Testis (tissue), 2 donors: Measurements from ENCODE around the gene FGGY.

Source experiments
- CTCF ChIP-seq, 3 experiments: fragments of 450-650 bp in 2 of 3; fragments of 200-600 bp in 1 of 3; sonication (generic) in 1 of 3; IDR thresholded peaks; one replicate each; pipeline ENCODE4 v1.5.1; 2016 to 2019; ENCODE audit warnings: antibody characterized with exemption in 3 of 3, mild to moderate bottlenecking in 2 of 3, moderate library complexity in 1 of 3
- POLR2A ChIP-seq: fragments of 450-650 bp; IDR thresholded peaks from one replicate; pipeline ENCODE4 v1.6.1; 2017; ENCODE audit warnings: antibody characterized with exemption, mild to moderate bottlenecking, moderate library complexity

- no peak for TF ChIP-seq POLR2A
- TF ChIP-seq CTCF (IDR thresholded peaks at IDR 0.05), result no peak
Measured at GRCh38 chr1:59738152-59738551, 441.3 kb downstream of the FGGY start.
